Fibroblast of gingiva (primary cell): ENCODE results near the gene AGPAT3.

Experiments
- DNase-seq: peaks from one replicate; pipeline ENCODE4 v3.0.0-alpha.2; 2011; ENCODE audit warnings: low read depth

Gene AGPAT3

DNA sequence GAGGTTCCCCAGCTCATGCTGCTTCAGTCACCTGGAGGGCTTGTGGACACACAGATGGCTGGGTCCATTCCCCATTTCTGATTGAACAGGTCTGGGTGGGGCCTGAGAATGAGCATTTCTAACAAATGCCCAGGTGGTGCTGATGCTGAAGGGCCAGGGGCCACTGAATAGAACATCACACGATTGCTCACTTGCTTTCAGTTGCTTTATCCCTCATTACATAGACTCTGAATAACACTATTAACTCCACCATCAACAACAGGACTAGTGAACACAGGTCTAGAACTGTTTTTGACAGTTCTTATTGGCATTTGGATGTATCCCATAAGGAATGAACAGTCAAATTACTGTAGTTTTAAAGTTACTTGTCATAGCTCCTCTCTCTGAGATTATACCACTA lies 159.2 kb downstream of the AGPAT3 start:
- no peak for DNase-seq

DNA sequence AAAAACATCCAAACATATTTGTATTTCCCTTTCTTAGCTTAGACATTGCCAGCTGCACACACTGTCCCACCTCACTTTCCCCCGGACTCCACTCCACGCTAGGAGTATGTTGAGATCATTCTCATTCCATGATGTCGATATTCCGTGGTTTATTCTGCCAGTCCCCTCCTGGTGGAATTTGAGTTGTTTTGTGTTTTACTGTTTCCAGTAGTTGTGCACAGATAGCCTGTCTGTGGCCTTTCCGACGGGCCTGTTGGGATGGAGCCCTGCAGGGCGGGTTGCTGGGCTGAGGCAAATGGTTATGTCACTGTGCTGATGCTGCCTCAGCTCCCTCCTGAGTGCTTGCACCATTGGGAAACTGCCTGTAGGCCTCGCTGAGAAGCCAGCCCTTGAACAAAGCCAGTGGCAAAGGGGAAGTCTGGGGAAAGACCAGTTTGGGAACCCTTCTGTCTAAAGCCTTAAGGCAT lies 159.9 kb downstream of the AGPAT3 start:
- peak; percentile 66 for DNase-seq

DNA sequence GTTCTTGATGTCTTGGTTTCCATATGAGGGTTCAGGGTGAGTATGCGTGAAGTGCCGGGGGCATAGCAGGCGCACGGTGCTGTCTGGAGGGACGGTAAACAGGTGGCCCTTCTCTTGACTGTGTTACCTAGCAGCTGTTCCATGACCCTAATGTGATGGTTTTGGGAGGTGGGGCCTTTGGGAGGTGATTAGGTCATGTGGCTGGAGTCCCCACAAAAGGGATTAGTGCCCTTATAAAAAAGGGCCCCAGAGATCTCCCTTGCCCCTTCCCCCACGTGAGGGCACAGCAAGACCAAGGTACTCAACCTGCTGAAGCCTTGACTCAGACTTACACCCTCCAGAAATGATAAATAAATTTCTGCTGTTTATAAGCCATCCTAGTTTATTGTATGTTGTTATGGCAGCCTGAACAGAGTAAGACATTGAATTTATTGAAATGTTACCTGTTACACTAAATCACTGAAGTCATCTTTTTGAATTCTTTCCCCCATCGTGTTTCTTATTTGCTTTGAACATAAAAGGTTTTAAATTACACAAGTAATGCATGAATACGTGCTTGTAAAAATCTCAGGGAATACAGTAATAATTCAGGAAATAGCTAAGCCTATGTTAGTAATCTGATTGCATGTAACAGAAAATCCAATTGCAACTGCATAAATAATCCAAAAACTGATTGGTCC lies 162.7 kb downstream of the AGPAT3 start:
- DNase-seq: no peak

DNA sequence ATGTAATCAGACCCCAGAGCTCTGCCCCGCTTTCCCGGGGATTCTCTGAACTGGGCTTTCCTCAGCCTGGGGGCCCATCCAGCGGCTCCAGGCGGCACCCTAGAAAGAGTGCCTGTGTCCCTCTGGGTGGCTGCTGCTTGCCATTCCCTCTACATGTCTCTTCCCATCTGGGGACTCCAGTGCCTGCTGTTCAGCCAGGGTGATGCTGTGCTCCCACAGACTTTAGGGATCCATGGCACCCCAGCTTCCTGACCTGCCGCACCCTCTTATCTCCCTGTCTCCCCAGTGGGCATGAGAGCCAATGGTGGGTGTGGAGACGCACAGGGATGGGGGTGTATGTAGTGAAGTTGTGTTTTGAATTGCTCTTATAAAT lies 163.2 kb downstream of the AGPAT3 start:
- DNase-seq: no peak

DNA sequence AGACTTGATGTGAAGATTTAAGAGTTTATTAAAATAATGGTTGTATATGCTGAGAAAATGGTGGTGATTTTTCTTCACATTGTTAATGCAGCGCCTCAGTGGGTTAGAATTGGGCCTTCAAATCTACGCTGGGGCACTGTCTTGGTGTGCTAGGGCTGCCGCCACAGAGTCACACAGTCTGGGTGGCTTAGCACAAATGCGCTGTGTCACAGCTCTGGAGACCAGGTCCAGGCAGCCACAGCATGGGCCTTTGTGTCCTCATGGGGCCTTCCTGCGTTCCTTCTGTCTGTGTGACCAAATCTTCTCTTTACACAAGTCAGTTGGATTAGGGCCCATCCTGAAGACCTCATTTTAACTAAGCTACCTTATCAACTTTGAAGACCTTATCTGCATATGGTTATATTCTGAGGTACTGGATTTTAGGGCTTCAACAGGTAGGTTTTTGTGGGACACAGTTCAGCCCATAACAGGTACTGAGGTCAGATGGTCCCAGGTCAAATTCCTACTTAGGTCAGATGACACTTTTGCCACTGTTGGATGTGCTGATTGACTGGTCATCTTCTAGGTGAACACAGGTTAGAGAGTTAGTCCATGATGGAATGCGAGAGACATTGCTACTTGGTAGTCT lies 164.6 kb downstream of the AGPAT3 start:
- DNase-seq: no peak

DNA sequence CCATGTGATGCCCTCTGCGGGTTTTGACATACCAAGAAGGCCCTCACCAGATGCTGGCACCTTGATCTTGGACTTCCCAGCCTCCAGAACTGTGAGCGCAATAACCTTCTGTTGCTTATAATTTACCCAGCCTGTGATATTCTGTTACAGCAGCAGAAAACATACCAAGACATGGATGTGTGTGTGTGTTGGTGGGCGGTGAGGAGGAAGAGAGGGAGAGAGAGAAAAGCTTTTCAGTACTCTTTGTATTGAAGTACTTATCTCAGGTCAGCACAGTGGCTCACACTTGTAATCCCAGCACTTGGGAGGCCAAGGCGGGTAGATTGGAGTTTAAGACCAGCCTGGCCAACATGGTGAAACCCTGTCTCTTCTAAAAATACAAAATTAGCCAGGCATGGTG lies 170.2 kb downstream of the AGPAT3 start:
- no peak for DNase-seq
